NCI-H1694 (cell line): ENCODE measurements around the gene SLAMF8.
A peak's percentile ranks its signal among the peaks of the same experiment; 100 is the strongest.

Source experiments
- DNase-seq: peaks from one replicate; lab custom pipeline; 2025; lab: John Stamatoyannopoulos, UW

Gene SLAMF8

DNA sequence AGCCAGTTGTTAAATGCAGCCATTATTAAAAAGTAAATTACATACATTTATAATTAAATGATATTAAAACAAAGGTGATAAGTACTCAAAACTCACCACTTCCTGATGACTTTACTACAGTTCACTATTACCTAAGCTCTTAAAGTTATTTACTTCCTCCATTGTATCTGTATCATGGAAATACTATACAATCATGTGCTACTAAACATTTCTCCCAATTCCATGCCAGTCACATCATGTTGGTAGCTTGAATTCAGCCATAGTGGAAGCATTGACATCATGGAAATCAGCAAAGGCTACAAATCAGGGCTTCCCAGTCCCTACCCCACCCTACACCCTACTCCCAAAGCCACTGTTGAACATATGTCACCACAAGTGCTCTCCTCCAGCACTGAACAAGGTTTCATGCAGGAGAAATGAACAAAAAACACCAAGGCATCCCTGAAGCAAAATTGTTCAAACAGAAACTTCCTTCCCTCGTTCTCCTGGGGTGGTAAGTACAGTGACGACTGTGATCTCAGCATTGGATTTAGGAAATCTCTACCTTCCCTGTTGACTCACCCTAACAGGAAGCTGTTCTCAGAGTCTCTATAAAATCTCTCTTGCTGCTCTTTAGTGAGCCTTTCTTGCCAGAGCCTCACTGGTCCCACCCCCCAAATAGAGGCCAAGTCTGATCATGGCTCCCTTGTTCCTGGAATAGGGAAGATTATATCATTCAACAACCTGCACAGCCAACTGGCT, 23.1 kb downstream of the SLAMF8 start:
- DNase-seq = no peak

DNA sequence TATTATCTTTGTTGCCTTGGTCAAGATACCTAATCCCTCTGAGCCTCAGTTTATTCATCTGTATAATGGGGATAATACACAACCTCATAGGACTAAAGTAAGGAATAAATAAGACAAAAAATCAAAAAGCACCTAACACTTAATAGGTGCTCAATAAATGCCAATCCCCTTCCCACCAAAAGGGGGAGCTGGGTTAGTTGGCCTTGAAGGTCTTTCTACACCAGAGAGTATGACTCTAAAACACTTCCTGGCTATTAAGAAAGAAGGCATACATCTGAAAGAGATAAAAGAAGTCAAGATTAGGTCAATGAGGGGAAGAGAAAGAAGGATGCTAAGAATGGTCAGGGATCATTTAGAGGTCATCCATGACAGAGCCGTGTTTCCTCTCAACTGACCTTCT, 24.7 kb downstream of the SLAMF8 start:
- DNase-seq = no peak

DNA sequence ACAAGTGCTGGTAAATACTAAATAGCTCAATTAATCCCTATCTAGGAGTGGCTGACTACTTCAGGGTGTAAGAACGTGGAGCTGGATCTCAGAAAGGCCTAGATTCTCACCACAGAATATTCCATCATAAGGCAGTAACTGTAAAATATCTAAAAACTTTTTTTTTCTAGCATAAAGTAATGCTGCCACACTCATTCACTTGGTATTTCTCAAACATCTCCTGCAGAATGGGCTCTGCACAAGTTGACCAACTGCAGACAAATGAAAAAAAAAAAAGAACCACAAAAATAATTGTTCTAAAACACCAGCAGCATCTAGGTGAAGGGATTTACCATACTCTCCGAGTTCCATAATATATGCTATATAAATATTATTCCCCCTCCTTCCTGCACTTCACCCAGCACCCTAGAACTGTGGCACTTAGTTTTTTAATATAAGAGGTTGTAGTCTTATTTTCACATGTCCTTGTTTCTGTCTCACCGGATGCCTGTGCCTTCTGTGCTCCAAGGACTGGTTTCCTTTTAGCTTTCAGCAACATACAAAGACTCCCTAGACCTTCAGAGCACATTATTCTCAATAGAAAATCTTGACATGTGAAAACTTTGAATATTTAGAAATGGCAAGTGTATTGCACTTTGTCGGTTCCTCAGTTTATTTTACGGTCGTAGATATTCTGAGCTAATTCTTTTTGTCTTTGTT, 26.9 kb downstream of the SLAMF8 start:
- DNase-seq = no peak

DNA sequence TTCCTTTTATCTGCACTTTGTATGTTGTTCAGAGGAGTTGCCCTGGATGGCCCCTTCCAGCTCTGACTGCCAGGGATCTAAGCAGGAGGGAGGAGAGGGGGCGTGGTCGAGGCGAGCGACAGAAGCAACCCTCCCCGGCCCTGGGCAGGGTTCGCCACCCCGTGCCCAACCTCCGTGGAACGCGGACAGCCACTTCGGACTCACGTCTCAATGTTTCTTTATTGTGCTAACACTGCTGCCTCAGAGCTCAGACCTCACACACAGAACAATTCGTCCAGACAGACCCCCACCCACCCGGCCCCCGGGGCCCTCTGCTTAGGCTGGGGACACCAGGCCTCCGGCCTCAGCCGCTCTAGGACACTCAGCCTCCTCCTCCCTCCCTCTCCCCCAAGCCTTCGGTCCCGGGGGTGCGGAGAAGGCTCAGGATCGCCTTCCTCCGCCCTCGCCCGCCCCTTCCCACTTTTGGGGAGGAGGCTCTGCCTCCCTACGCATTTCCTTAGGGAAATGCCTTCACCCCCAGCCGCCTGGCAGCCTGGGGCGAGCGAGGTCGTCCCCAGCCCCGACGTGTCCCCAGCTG, 27.5 kb downstream of the SLAMF8 start:
- no peak for DNase-seq

DNA sequence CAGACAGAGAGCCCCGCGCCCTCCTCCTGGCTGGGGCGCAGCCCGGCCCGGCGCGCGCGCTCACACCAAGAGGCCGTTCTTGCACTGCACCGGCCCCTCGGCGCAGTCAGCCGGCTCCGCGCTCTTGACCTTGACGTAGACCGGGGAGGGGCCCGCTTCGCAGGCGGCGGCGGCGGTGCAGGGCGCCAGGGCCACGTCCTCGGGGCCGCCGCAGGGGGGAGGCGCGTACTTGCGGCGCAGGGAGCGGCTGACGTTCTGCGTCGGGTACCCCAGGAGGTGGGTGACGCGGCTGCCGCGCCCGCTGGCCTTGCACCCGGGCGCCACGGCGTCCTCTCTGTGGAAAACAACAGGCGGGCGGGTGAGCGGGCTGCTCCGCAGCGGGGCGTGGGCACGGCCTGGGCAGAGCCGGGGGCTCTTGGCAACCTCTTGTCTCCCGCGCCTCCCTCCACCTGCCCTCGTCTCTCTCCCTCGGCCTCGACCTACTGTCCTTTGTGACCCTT, 28.1 kb downstream of the SLAMF8 start:
- DNase-seq = no peak

DNA sequence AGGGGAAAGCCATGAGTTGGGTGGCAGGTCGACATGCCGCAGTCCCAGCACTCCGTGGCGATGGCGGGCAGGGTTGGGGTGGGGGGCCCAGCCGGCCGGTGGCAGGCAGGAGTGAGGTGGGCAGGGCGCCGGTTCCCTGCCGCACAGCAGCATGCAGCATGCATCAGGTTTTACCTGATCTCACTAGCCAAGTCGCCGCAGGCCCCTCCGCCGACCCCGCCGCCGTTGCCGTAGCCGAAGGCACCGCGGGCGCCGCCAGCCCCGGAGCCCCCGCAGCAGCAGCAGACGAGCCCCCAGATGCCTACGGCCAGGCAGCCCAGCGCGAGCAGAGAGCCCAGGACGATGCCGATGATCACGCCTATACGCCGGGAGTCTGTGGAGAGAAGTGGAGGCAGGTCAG, 29.0 kb downstream of the SLAMF8 start:
- DNase-seq = no peak

DNA sequence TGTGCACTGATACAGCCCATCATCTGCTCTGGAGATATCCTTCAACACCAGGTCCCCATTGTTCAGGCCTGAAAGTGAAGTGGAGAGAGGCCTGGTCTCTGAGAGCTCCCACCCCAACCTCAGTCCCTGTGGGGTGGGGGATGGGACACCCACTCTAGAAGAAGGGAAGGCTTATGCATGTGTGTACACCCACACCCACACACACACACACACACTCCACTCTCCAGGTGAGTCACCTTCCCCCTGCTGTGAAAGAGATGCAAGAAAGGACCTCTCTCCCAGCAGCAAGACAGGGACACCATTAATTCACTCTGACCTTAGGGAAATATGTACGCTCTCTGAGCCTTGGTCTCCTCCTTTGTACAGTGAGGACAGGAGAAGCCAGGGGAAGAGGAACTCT, 29.9 kb downstream of the SLAMF8 start:
- DNase-seq = no peak

DNA sequence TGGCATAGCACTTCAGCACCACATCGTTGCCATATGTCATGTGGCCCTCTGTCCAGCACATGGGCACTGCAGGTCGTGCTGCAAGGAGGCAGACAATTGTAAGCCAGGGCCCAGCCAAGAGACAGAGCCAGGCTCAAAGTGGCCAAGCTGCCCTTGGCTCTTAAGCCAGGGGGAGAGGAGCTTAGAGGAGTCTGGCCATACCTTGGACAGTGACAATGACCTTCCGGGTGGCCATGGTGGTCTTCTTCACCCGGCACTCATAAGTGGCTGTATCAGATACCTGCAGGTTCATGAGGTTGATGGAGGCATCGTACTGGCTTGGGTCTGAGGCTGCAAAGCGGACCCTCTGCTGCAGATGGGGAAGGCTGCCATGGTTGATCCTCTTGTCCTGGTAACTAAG, 31.2 kb downstream of the SLAMF8 start:
- DNase-seq = no peak

DNA sequence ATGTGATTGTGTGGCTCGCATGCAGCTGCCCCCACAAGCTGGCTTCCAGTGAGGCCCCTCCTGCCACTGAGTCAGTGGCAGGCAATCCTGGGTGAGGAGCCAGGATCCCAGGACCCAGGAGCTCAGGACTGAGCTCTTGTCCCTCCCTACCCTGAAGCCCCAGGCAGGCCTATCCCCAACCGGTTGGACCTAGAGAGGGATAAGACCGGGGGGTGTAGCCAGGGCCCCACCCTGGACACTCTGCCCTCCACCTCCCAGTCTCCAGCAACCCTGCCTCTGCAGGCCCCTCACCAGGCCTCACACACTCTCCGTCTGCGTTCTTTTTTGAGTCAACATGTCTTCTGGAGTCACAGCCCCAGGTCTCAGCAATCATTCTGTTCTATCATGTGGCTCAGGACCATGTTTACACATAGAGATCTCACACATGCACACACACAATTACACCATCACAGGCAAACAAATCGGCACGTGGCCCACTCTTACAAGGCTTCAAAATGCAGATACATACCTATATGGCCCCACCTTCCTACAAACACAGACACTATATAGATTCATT, 33.2 kb downstream of the SLAMF8 start:
- DNase-seq = no peak

DNA sequence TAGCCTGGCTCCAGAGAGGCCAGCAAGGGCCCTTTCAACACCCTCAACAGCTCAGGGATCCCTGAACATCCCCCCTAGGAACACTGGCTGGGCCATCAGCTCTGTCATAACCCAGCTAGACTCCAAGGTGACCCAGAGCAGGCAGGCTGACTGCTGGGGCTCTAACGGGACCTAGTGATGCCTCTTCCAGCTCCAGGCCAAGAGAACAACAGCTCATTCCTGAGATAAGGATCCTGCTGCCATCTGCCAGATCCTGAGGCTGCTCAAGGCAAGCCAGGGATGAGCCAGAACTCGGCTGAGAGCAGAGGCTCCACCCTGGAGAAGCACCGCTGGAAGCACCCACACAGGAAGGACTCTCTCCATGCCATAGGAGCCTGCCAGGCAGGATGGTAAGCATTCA, 33.8 kb downstream of the SLAMF8 start:
- no peak for DNase-seq

DNA sequence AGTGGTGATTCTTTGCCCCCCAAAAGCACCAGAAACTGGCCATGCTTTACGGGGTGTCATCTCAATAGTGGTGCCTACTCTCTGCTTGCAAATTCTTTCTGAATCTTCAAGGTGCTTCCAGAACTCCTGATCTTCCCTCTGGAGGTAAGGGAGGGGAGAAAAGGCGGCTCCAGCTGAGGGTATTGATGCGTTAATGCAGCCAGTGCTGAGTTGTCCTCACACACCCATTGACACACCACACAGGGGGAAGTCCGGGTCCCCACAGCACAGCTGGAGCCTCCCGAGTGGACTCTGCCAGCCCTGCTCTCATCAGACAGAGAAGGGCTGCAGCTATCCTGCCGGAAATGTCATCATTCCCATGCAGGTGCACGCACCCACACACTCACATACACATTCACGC, 34.5 kb downstream of the SLAMF8 start:
- no peak for DNase-seq

DNA sequence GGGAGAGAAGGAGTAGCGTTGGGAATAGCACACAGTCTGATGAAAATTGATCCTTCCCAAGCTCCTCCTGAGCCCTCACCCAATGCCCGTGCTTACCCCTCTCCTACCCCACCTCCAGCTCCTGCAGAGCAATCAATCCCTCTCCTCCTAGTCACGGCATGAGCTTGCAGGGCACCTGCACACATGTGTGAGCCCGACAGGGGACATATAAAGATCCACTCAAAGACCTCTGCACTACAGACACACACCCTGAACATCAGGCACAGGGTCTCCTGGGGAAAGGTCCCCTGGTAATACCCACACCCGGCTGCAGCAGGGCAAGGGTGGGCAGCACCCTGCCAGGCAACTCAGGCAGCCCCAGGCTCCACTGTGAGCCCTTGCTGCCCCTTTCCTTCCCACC, 35.4 kb downstream of the SLAMF8 start:
- no peak for DNase-seq

DNA sequence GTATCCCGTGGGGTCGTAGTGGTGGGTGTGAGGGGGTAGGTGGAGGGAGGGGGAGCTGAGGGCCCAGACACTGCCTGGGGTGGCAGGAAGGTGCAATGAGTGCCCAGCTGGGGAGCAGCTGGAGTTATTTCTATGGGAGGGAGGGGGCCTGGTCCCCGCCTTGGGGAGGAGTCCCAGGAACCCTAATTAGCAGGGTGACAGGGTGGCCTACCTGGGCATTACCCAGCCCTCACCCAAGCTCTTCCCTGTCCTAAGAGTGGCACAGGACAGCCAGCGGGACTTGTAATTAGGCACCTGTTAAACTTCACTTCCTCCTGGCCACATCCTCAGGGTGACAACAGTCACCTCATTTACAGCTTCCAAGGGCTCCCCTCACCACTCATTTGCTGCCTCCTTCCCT, 35.9 kb downstream of the SLAMF8 start, which contains the start of gene VSIG8:
VSIG8 (minus strand) TSS at position 101 of the 400 bp plus-strand sequence. CDS start 136 bp downstream, outside the sequence.
- DNase-seq = no peak

DNA sequence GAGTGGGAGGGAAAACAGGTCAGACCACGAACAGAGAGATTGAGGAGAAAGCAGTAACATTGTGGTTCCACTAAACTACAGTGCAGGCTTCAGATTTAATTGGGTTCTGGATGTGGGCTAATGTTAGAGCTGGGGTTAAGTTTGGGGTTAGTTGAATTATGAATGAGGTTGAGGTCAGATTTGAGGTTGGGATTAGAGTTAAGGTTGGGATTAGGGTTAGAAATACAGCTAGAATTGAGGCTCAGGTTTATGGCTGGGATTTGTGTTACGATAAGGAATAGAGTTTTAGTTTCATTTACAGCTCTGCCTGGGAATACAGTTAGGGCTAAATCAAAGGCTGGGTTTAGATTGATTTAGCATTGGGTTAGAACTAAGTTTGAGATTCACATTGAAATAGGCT, 37.6 kb downstream of the SLAMF8 start:
- DNase-seq = no peak

DNA sequence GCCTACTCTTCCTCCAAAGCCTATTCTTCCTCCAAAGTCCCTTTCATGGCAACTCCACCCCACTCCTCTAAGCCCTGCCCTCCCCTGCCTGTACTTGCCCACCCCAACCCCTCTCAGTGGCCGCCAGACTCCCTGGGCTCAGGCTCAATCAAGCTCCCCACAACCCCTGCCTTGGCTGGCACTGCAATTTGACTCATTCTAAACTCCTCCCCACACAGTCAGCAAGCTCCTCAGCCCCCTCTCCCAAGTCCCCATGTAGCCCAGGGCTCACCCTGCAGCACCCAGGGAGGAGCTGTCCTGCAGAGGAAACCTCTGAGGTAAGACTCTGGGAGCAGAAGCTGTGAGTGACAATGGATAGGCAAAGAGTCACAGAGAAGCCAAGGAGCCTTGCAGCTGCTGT, 39.4 kb downstream of the SLAMF8 start:
- no peak for DNase-seq

DNA sequence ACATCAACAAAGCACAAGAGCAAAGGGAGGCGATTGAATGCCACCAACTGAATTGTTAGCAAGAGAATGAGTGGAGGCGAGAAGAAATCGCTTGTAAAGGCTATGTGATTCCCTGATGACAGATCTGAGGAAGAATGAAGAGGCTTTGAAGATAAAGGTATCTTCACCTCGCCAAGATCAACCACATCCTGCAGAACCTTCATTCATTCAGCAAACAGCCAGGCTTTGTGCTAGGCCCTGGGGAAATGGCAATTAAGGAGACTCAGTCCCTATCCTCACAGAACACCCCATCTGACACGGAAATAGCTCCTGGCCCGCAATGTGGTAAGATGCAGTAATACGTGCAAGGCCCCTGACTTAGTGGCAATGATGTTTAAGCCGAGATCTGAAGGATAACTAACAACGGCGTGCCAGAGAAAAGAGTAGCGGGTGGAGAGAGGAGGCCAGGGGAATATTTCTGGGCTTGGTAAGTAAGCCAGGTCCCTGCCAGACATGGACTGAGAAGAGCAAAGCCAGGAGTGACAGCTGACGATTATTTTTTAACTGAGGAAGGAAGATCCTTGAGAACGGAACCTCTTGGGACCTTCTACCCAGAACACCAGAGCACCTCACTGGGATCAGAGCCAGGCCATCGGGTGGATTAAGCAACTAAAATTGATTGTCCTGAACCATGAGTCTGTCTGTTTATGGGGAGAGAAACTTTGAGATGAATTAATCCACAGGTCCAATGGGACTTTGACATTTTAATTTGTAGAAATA, 40.4 kb downstream of the SLAMF8 start:
- DNase-seq = no peak

DNA sequence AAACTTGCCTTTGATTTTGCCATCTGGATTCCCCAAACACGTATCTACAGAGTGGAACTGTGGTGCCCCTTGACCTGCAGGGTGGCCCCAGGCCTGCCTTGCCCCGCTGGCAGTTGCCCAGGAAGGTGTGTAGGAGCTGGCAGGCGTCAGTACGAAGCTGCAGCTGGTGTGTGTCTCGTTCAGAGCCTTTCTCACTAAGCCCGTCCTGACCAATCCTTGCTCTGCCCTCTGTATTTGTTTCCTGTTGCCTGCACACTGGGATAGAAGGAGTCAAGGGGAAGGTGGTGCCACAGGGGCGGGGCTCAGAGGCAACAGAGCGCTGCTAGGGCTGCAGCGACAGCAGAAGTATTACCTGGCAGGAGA, 41.0 kb downstream of the SLAMF8 start:
- peak; percentile 35 for DNase-seq

DNA sequence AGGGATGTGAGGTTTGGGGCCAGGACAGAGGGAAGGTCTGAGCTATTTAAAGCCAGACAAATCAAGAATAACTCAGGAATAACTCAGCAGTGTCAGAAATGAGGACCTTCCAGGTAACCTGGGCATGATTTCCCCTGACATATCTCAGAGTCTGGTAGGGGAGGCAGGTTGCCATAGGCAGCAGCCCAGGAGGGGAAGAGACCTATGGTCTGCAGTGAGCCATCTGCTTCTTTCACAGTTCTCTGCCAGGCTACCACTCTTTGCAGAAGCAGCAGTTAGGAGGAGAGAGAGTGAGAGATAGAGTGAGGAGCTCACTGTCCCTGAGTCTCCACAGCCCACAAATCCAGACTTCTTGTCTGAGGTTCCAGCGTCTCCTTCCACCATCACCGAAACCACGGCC, 42.1 kb downstream of the SLAMF8 start:
- peak; percentile 15 for DNase-seq

DNA sequence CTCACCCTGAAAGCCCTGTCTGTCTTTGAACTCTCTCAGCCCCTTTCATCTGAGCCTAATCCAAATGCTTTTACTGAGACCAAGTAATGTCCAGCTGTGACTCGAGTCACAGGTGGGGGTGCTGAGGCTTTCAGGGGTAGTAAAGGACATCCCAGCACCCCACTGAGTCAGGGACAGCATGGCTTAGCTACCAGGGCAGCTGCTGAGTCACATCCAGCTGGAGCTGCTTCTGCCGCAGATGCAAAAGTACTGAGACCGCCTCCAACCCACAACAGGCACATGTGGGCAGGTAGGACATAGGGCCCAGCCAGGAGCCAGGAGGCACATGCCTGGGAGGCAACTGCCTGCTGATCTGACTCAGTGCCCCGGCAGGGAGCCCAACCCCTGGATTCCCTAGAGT, 42.5 kb downstream of the SLAMF8 start:
- no peak for DNase-seq

DNA sequence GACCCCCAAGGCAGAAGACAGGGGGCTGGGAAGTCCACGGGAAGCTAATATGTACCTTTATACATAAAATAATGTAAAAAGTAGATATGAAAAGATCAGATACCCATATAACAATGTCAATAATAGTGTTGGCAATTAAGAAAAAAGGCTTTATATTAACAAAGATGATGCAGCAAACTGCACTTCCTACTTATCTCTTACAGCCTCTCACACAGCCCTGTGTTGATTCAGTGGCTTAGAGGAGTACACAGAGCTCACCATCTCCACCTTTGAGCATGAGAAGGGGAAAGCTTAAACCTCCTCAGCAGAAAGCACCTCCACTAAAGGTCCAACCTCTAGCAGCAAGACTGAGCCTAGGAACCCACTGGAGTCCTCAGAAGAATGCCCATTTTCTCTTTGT, 42.9 kb downstream of the SLAMF8 start:
- no peak for DNase-seq

DNA sequence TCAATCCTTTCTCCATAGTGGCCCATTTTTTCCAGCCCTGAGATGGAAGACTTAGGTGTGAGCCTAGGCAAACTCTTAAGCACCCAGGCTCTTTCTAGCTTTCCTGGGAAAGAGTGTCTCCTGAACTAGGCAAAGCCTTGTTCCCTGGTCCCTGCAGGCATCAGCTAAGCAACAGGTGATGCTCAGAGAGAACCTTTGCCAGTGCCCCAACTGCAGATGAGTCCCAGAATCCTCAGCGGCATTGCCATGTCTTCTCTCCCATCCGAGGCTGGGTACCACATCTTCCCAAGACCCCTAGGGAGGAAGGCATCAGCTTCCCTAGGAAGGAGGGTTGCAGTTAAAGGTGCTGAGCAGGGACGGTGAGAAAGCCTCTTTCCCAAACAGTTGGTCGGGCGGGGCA, 44.0 kb downstream of the SLAMF8 start:
- no peak for DNase-seq

DNA sequence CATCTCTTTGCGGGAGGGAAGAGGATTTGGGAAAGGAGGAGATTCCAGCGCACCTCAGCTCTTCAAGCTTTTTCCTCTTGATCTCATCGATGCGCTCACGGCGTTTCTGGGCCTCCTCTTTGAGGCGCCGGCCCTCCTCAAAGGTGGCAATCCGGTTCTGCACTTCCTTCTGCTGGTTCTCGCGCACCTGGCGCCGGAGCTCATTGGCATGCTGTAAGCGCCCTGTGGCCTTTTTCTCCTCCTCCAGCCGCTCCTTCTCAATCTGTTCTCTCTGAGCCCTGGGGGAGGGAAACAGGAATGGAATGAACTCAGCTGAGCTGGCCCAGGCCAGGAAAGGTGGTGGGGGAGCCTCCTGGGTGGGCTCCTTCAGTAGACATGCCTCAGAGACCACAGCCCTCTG, 46.2 kb downstream of the SLAMF8 start:
- DNase-seq = no peak
